ENCODE data around the gene PCDHA10. TPM values are rescaled to one million over a fixed set of nuclear protein-coding genes. Genes with fewer than 3 reads are reported as not detected.

PCDHA10 gene
- polyA plus RNA-seq, 1 of the 3 experiments (the other 2 are of a cell fraction), result 0.02 TPM

DNA sequence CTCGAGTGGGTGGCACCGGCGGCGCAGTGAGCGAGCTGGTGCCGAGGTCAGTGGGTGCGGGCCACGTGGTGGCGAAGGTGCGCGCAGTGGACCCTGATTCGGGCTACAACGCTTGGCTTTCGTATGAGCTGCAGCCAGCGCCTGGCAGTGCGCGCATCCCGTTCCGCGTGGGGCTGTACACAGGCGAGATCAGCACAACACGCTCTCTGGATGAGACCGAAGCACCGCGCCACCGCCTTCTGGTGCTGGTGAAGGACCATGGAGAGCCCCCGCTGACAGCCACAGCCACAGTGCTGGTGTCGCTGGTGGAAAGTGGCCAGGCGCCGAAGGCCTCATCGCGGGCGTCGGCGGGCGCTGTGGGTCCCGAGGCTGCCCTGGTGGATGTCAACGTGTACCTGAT lies 32.2 kb upstream of the PCDHA10 start:
- H3K4me2 ChIP-seq, result no peak overlapping the region
- H3K27ac ChIP-seq (ENCODE audit: low read depth in 2 of 2, low read length in 1 of 2), result no peak overlapping the region
- H3K4me3 ChIP-seq (ENCODE audit: low read depth in 2 of 2, low read length in 1 of 2), result no peak overlapping the region
- no peaks in the 10 kb centered on the region for H4K20me1 ChIP-seq (ENCODE audit: insufficient read depth)
- no peaks in the 10 kb centered on the region for H3K27me3 ChIP-seq (ENCODE audit: insufficient read depth)
- CTCF ChIA-PET, result interaction anchor here (1.1 to 1.3 kb wide), 2 partner anchors 16 to 217 kb away, joined by 4 read pairs; partner anchors contain the start of gene PCDHA4
- 85% methylated on average over 19 of the region's 38 CpGs for WGBS (ENCODE audit: low lambda C conversion rate)
- no peaks in the 10 kb centered on the region for H3K36me3 ChIP-seq (replicated peaks in 1 of 2; ENCODE audit: control insufficient read depth in 1 of 2, insufficient read depth in 2 of 2, low read length in 1 of 2)
- H3K79me2 ChIP-seq (ENCODE audit: insufficient read depth), result no peaks in the 10 kb centered on the region
- no peak for DNase-seq
- no peaks in the 10 kb centered on the region for H3F3A ChIP-seq (replicated peaks; ENCODE audit: insufficient read depth)
- no peak for TF ChIP-seq FOXM1 (IDR thresholded peaks at IDR 0.05; ENCODE audit: low read depth)
- TF ChIP-seq, protein P1, sequence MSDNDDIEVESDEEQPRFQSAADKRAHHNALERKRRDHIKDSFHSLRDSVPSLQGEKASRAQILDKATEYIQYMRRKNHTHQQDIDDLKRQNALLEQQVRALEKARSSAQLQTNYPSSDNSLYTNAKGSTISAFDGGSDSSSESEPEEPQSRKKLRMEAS (IDR thresholded peaks at IDR 0.05; ENCODE audit: low read depth), result no peak
- TF ChIP-seq CHD2 (IDR thresholded peaks at IDR 0.05; ENCODE audit: low read length, partially characterized antibody), result no peak
- no peak for TF ChIP-seq NRF1 (IDR thresholded peaks at IDR 0.05; ENCODE audit: low read depth, low read length)
- TF ChIP-seq, protein P2, sequence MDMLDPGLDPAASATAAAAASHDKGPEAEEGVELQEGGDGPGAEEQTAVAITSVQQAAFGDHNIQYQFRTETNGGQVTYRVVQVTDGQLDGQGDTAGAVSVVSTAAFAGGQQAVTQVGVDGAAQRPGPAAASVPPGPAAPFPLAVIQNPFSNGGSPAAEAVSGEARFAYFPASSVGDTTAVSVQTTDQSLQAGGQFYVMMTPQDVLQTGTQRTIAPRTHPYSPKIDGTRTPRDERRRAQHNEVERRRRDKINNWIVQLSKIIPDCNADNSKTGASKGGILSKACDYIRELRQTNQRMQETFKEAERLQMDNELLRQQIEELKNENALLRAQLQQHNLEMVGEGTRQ (IDR thresholded peaks at IDR 0.05; ENCODE audit: borderline replicate concordance, low read depth, low read length), result no peak
- TF ChIP-seq FOSL2 (IDR thresholded peaks at IDR 0.05; ENCODE audit: borderline replicate concordance, low read depth), result no peak
- TF ChIP-seq FOXJ3 (CRISPR knock-in tag; IDR thresholded peaks at IDR 0.05), result no peak
- no peak for TF ChIP-seq NFIC (IDR thresholded peaks at IDR 0.05; ENCODE audit: borderline replicate concordance)
- no peak for TF ChIP-seq RAD21 (IDR thresholded peaks at IDR 0.05; ENCODE audit: low read length)
- H3K9me2 ChIP-seq, result no peaks in the 10 kb centered on the region
- H3K4me1 ChIP-seq (ENCODE audit: control insufficient read depth in 1 of 2, insufficient read depth in 2 of 2, low read depth in 1 of 2, low read length in 1 of 2), result no peaks in the 10 kb centered on the region
- no peak overlapping the region for H3K9ac ChIP-seq
- no peaks in the 10 kb centered on the region for H3K9me3 ChIP-seq
- POLR2A ChIA-PET, result no interaction called here
- H2AFZ ChIP-seq (ENCODE audit: low read depth), result no peak overlapping the region

DNA sequence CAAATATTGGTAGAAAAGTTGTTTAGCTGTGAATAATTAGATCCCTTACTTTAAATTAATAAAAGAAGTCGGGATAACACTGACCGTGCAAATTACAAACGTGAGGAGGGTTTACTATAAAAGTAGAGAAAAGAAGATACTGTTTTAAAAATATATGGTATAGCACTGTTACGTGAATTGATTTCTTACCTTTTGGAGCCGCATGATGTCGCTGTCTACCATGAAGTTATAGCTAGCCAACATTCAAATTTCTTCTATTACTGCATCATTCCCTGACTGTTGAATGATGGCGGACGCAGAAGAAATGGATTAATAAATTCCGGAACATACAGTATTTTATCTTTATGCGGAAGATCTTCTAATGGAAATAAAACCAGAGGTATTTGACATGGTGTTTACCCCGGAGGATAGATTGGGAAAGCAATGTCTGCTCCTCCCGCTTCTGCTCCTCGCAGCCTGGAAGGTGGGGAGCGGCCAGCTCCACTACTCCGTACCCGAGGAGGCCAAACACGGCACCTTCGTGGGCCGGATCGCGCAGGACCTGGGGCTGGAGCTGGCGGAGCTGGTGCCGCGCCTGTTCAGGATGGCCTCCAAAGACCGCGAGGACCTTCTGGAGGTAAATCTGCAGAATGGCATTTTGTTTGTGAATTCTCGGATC lies 27.9 kb upstream of the PCDHA10 start, which contains the start of gene PCDHA6:
Gene PCDHA6 (plus strand): TSS at position 257 of the 658 bp plus-strand sequence. CDS start 132 bp downstream, at position 389.
- TF ChIP-seq, protein P3, sequence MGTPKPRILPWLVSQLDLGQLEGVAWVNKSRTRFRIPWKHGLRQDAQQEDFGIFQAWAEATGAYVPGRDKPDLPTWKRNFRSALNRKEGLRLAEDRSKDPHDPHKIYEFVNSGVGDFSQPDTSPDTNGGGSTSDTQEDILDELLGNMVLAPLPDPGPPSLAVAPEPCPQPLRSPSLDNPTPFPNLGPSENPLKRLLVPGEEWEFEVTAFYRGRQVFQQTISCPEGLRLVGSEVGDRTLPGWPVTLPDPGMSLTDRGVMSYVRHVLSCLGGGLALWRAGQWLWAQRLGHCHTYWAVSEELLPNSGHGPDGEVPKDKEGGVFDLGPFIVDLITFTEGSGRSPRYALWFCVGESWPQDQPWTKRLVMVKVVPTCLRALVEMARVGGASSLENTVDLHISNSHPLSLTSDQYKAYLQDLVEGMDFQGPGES (IDR thresholded peaks at IDR 0.05; ENCODE audit: low read depth, low read length), result no peak
- TF ChIP-seq EP300 (IDR thresholded peaks at IDR 0.05; ENCODE audit: borderline replicate concordance in 1 of 2, low read depth in 1 of 2, low read length in 1 of 2) (no peak), NFIC (IDR thresholded peaks at IDR 0.05; ENCODE audit: borderline replicate concordance) (no peak), CHD2 (IDR thresholded peaks at IDR 0.05; ENCODE audit: low read length, partially characterized antibody) (no peak)
- TF ChIP-seq, protein P2 (IDR thresholded peaks at IDR 0.05; ENCODE audit: borderline replicate concordance, low read depth, low read length), result no peak
- Histone ChIP-seq H3K9me3 (no peaks in the 10 kb centered on the region), H4K20me1 (ENCODE audit: insufficient read depth) (no peaks in the 10 kb centered on the region), H3K27ac (ENCODE audit: low read depth in 2 of 2, low read length in 1 of 2) (no peak within 1 kb of the TSS), H3K9me2 (no peaks in the 10 kb centered on the region), H3K4me2 (no peak within 1 kb of the TSS), H3K27me3 (ENCODE audit: insufficient read depth) (no peaks in the 10 kb centered on the region), H3K9ac (no peak within 1 kb of the TSS), H3K4me3 (ENCODE audit: low read depth in 2 of 2, low read length in 1 of 2) (no peak within 1 kb of the TSS), H3K36me3 (replicated peaks in 1 of 2; ENCODE audit: control insufficient read depth in 1 of 2, insufficient read depth in 2 of 2, low read length in 1 of 2) (no peaks in the 10 kb centered on the region), H3K79me2 (ENCODE audit: insufficient read depth) (no peaks in the 10 kb centered on the region), H3F3A (replicated peaks; ENCODE audit: insufficient read depth) (no peaks in the 10 kb centered on the region), H3K4me1 (ENCODE audit: control insufficient read depth in 1 of 2, insufficient read depth in 2 of 2, low read depth in 1 of 2, low read length in 1 of 2) (no peaks in the 10 kb centered on the region), H2AFZ (ENCODE audit: low read depth) (no peak within 1 kb of the TSS)
- ChIA-PET CTCF (interaction anchor here (0.6 to 1.8 kb wide), 4 partner anchors 14 to 215 kb away, joined by 3 to 8 read pairs (median 3); partner anchors contain the start of genes PCDHA4 and PCDHA8), POLR2A (no interaction called here)
- DNase-seq, result no peak
- 75% methylated on average over 23 of the region's 27 CpGs for WGBS (ENCODE audit: low lambda C conversion rate)

Data from SK-N-SH (cell line).